Measurements from ENCODE around the gene MARCKSL1.

The MARCKSL1 gene

DNA sequence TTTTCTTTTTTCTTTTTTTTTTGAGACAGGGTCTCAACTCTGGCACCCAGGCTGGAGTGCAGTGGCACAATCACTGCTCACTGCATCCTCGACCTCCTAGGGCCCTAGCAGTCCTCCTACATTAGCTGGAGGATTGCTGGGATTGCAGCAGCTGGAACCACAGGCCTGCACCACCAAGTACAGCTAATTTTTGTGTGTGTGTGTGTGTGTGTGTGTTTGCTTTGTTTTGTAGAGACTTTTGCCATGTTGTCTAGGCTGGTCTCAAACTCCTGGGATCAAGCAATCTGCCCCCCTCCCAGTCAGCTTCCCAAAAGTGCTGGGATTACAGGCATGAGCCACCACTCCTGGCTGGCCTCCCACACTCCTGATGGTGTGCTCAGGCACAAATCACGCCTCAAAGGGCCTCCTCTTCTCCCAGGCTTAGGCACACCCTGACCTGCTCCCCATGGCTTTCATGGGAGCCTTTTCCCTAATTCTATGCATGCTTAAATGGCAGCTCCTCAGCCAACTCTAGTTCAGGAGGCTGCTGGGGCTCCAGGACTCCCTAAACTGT lies 16.9 kb upstream of the MARCKSL1 start:
- no peak for DNase-seq (ENCODE audit: low spot score)

DNA sequence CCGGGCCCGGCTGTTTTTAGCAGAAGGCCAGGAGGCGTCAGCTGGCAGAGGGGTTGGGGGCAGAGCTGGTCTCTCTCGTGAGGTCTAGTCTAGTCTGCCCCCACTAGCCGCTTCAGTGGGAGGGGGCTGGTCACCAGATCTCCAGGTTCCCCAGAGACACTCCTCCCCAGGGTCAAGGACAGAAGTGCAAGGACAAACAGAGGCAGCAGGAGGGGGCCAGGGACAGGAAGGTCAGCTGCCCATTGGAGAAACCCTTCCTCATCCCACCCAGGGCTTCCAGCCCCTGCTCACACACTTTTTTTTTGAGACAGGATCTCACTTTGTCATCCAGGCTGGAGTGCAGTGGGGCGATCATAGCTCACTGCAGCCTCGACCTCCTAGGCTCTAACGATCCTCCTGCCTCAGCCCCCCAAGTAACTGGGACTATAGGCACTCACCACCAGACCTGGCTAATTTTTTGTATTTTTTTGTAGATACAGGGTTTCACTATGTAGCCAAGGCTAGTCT lies 16.3 kb upstream of the MARCKSL1 start:
- no peak for DNase-seq (ENCODE audit: low spot score)

DNA sequence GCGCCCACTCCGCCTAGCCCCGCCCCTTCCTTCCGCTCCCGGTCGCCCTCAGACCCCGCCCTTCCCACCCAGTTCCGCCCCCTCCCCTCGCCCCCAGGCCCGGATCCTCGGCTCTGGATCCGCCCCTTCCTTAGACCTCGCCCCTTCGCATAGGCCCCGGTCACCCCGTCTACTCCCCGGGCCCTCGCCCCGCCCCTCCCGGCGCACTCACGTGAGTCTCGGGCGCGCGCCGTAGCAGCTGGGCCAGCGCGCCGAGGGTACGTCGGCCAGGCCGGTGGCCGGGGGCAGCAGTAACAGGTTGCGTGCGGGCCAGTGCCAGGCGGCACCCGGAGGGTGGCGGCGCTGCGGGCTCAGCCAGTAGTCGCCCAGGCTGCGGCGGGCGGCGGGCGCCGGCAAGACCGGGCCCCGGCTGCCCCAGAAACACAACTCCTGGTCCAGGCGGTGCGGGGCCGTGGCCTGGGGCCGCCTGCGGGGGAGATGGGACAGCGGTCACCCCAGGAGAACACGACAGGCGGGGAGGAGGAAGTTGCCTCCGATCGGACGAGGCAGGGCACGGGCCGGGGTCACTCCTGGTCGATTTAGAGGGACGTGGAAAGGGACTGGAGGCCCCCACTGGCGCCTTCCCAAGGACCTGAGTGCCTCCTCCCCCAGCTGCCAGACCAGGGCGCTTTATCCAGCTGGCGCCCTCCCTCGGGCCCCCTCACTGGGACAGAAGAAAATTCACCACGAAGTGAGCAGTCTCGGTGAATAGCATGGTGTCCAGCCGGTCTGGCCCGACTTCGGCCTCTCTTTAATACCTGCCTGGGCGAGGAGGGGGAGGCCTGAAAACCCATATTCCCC lies 15.6 kb upstream of the MARCKSL1 start:
- DNase-seq (ENCODE audit: low spot score), result peak; percentile 96

DNA sequence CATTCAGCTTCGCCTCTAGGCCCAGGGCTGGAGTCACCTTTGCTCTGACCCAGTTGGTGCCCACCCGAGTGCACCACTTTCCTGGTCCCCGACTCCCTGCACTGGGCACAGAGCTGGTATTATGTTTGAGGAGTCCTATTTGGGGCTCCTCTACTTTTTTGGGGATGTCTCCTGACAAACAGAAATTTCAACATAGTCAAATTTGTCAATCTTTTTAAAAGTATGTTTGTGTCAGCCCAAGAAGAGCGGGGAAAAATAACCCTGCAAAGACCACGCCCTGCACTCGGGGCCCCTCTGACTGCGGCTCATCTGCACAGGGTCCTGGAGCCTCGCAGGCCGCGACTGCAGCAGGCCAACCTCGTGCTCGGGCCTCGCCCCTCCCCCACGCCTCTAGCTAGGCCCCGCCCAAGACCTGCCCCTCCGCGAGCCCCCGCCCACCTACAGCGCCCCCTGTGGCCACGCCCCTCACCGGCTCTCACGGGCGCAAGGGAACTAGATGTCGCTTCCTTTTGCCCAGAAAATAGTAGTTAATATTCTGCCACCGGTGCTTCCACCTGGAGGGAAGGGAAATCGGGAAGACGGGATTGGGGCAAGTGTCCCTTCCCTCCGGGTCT lies 14.9 kb upstream of the MARCKSL1 start:
- peak; percentile 73 for DNase-seq (ENCODE audit: low spot score)

DNA sequence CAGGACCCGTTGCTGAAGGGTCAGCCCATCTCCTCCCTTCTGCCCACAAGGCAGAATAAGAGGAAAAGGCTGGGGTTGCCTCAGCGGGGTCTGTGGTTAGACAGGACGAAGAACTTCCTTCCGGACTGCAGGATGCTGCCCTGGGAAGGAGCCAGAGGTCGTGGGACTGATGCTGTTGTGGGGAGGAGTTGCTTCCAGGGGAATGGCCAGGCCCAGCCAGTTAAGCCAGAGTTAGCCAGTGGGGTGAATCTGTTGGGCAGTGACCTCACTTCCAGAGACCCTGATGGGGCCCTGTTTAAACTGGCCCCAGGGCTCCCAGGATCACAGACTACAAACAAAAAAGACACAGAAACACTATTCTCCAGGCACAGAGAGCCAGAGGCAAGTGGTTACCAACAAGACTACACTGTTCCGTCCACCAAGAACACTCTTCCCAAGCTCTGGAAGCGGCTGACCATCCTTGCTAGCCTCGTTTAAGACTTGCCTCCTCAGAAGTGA lies 13.2 kb upstream of the MARCKSL1 start:
- DNase-seq (ENCODE audit: low spot score), result no peak

DNA sequence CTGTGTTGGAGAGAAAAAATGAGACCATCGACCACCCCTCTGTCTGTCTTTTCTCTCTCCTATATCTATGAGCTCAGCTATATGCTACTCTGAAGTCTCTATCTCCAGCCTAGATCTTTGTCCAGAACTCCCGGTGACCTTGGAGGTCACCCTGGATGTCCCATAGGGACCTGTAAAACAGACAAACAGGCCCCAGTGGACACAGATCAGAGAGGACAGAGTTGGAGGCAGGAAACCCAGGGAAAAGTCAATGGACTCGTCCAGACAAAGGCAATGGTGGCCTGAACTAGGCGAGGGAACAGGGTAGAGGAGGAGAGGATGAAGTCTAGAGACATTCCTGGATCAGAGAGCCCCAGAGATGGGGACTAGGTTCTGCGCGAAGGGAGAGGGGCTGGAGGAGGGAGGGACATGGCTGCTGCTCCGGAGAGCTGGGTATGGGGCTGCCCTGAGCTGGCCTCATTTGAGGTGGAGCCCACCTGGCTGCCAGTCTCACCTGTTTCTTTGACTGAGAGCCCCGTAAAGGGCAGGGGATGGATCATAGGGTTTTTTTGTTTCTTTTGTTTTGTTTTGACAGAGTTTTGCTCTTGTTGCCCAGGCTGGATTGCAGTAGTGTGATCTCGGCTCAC lies 10.6 kb upstream of the MARCKSL1 start:
- DNase-seq (ENCODE audit: low spot score), result no peak

DNA sequence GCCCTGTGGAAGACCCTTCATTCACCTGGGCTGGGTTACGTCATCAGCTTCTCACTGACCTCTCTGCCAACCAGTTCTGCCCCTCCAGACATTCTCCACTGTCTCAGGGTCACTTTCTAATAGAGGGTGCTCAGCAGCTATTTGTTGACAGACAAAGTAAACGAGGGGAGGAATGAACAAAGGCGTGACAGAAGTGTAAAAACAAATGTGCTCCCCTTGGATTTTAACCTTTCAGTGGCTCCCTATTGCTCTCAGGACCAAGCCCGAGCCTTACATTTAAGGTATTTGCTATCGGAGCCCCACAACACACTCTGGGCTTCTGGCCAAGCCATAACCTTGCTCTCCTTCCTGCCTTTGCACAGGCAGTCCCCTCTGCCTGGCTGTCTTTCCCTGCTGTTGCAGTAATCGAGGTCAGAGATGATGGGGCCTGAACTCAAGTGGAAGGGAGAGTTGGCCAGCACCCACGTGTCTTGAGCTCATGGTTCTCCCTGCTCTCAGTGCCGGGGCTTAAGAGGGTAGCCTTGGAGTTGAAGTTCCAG lies 9.3 kb upstream of the MARCKSL1 start:
- DNase-seq (ENCODE audit: low spot score), result no peak

DNA sequence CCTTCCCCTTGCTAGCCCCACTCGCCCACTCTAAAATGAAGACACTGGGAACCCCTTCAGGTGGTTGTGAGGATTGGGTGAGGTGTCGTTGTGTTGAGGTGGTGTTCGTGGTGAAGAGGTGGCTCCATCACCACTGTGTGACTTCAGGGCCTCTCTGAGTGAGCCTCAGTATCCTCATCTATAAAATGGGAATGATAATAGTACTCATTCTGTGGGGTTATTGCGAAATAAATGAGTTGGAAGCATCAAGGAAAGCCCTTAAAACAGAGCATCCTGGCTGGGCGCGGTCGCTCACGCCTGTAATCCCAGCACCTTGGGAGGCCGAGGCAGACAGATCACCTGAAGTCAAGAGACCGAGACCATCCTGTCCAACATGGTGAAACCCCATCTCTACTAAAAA lies 6.7 kb upstream of the MARCKSL1 start:
- no peak for DNase-seq (ENCODE audit: low spot score)

DNA sequence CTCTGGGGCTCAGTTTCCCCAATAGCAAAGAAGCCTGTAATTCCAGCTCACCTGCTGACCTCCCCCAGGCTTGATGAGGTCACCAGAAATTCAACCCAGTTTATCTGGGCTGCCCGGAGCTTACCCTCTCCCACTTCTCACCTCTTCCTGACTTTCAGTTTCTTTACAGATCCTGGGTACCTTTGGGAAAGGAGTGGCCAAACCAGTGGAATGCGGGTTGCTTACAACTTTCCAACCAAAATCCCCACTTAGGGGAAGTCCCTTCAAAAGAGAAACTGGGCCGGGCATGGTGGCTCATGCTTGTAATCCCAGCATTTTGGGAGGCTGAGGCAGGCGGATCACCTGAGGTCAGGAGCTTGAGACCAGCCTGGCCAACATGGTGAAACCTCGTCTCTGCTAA lies 5.9 kb upstream of the MARCKSL1 start:
- DNase-seq (ENCODE audit: low spot score), result no peak

DNA sequence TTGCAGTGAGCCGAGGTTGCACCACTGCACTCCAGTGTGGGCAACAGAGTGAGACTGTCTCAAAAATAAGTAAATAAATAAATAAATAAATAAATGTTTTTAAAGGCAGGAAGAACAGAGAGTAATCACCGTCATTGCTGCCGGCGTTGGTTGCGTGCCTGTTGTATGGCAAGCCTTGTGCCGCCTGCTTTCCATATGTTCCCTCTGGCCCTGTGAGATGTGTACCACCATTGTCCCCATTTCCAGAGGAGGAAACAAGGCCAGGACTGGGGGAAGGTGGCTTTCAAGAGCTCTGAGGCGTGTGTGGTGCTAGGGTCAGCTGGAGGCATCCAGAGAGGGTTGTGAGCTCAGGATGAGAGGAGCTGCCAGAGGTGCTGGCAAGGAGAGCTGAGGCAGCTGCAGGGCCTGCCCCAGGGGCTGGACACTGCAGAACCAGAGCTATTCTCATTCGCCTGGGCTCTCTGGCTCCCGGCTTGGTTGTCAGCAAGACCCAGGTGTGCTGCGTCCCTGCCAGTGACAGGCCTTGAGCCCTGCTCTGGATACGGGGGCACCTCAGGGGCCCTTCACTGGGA lies 5.2 kb upstream of the MARCKSL1 start:
- no peak for DNase-seq (ENCODE audit: low spot score)

DNA sequence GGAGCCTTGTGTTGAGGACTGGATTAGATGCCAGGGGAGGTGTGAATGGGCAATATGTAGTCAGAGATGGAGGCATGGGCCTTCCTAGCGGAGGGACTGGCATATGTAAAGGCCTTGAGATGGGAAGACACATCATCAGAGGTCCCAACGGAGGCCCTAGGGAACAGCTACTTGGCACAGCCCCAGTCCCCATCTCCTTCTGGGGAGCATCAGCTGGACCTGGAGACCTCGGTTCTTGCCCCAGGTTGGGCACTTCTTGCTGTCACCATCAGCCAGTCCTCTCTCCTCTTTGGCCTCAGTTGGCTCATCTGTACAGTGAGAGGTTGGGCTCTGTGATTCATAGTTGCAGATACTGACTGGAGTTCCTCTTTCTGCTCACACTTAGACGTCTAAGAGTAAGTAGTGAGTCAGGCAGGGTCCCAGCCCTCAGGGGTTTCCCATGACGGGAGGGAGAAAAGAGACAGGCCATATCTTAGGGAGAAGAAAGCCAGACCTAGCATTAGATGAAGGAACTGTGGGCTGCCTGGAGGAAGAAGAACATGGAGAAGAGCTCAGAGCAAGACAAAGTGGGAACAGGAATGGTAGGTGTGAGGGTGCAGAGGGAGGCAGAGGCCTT lies 3.4 kb upstream of the MARCKSL1 start:
- DNase-seq (ENCODE audit: low spot score), result no peak

GRCh38 chr1:32338637-32339145 lies 2.7 kb upstream of the MARCKSL1 start:
- DNase-seq (ENCODE audit: low spot score), result no peak

DNA sequence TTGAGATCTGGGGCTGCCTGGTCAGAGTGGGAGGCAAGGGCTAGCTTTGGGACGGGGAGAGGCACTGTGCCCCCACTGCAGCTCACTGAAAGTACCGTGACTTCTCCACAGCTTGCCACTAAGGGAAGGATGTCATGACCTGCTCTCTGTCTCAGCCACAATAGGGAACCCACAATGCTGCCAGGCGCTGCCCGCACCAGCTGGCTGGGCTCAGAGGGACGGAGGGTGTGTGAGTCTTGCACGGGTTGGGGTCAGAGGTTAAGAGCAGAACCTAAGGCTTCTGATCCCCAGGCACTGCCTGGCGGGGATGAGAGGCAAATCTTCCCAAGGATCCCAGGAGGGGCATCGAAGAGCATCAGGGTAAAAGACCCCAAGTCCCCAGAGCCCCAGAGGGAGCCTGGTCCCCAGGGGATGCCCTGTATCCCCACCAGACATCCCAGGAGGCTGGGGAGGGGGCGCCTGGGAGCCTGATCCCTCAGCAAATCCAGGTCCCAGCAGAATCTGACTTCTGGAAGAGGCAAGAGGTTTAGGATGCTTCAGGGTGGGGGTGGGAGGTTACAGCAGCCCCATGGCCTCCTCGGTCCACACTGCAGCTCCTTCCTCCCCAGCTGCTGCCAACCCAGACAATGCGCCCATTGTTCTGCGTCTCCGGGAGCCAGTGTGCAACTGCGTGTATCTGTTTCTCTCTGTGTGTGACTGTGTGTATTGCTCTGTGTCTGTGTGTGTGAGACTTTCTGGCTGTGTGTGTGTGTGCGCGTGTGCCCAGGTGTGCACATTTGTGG lies 2.0 kb upstream of the MARCKSL1 start:
- peak; percentile 60 for DNase-seq (ENCODE audit: low spot score)

GRCh38 chr1:32336963-32337675 lies 1.1 kb upstream of the MARCKSL1 start:
- DNase-seq (ENCODE audit: low spot score), result no peak

- no peak for DNase-seq (ENCODE audit: low spot score)
These were observed 529 bp upstream of the MARCKSL1 start for GRCh38 chr1:32336591-32336932.

DNA sequence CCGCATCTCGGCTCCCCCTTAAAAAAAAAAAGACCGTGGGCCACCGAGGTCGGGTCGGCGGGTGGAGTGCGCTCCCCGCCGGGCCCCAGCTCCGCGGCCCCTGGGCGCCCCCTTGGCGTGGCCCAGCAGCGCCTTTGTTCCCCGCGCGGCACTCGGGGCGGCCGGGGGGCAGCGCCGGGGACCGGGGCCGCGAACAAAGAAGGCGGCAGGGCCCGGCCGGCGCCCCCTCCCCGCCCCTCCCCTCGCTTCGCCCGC lies 571 bp downstream of the MARCKSL1 start:
- no peak for DNase-seq (ENCODE audit: low spot score)

DNA sequence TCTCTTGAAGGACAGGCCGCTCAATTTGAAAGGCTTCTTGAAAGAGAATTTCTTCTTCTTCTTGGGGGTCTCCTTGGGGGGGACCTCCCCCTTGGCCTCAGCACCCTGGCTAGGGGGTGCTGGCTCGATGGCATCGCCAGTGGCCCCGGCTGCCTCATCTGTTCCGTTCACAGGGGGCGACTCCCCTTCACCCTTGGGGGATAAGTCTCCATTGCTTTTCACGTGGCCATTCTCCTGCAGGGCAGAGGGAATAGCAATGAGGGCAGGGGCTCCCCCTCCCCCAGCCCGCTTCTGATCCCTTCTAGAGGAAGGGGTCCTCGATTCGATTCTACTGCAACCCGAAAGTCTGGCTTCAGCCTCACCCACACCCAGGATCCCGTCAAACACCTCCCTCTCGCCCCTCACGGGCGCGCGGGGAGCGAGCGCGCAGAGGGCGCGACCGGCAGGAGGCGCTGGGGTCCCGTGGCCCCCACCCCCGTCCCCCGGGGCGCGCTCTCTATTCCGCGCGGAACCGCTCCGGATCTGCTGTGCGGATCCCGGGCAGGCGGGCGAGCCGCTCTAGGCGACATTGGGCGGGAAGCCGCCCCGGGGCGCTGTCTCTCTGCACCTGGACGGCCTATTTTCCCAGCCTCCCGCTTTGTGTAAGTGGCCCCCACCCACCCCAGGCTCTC lies 1.0 kb downstream of the MARCKSL1 start:
- DNase-seq (ENCODE audit: low spot score), result peak; percentile 54

- DNase-seq (ENCODE audit: low spot score), result no peak
These were observed 1.7 kb downstream of the MARCKSL1 start for GRCh38 chr1:32334274-32334861.

DNA sequence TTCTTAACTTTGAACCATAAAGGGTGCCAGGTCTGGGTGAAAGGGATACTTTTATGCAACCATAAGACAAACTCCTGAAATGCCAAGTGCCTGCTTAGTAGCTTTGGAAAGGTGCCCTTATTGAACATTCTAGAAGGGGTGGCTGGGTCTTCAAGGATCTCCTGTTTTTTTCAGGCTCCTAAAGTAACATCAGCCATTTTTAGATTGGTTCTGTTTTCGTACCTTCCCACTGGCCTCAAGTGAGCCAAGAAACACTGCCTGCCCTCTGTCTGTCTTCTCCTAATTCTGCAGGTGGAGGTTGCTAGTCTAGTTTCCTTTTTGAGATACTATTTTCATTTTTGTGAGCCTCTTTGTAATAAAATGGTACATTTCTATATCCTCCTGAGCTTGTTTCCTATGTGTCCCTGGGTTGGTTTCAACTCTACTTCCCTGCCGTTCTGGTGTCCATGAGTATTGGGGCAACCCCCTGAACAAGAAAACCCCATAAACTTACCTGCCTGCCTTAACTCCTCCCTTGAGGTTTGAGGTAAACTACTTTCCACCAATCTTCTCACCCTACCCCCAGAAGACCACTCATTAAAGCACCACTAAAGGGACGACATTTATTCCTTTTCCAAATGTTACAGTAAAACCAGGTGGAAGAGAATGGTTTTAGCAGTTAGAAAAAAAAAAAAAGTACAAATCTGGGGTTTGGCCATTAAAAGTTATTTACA lies 2.6 kb downstream of the MARCKSL1 start:
- no peak for DNase-seq (ENCODE audit: low spot score)

All from HuH-7 (cell line).